BLaER1 treated with 17β-estradiol and CSF1 and Interleukin-3, amounts not matched to agents 10 nM and 100 nM (cell line): ENCODE results near the gene TOX4.
"Not testable (repeated sequence)": the region's sequence is repeated elsewhere in the genome, so short reads cannot be mapped to it uniquely, and the experiment has no call there.

Experiments used
- H3K27ac ChIP-seq, 11 experiments: shearing (Covaris generic); formaldehyde crosslinking; 2 replicates each; pipeline ENCODE4 v1.8.1; 2022
- H3K27me3 ChIP-seq, 11 experiments: shearing (Covaris generic); formaldehyde crosslinking; 2 replicates each; pipeline ENCODE4 v1.8.1; 2022
- H3K36me3 ChIP-seq, 11 experiments: shearing (Covaris generic); formaldehyde crosslinking; 2 replicates each; pipeline ENCODE4 v1.8.1; 2022
- H3K4me1 ChIP-seq, 10 experiments: shearing (Covaris generic); formaldehyde crosslinking; 2 replicates each; pipeline ENCODE4 v1.8.1; 2022
- H3K4me2 ChIP-seq, 11 experiments: shearing (Covaris generic); formaldehyde crosslinking; 2 replicates each; pipeline ENCODE4 v1.8.1; 2022
- H3K4me3 ChIP-seq, 10 experiments: shearing (Covaris generic); formaldehyde crosslinking; 2 replicates each; pipeline ENCODE4 v1.8.1; 2022
- H3K9ac ChIP-seq, 11 experiments: shearing (Covaris generic); formaldehyde crosslinking; 2 replicates each; pipeline ENCODE4 v1.8.1; 2022
- H3K9me3 ChIP-seq, 11 experiments: shearing (Covaris generic); formaldehyde crosslinking; replicated peaks in 1 of 11; 2 replicates each; pipeline ENCODE4 v1.8.1; 2022
- H4K20me1 ChIP-seq, 11 experiments: shearing (Covaris generic); formaldehyde crosslinking; 2 replicates each; pipeline ENCODE4 v1.8.1; 2022
- Cebpa-rat ChIP-seq, 11 experiments: shearing (Covaris generic); IDR thresholded peaks; 2 replicates each; pipeline ENCODE4 v1.8.1; 2022

The TOX4 gene

DNA sequence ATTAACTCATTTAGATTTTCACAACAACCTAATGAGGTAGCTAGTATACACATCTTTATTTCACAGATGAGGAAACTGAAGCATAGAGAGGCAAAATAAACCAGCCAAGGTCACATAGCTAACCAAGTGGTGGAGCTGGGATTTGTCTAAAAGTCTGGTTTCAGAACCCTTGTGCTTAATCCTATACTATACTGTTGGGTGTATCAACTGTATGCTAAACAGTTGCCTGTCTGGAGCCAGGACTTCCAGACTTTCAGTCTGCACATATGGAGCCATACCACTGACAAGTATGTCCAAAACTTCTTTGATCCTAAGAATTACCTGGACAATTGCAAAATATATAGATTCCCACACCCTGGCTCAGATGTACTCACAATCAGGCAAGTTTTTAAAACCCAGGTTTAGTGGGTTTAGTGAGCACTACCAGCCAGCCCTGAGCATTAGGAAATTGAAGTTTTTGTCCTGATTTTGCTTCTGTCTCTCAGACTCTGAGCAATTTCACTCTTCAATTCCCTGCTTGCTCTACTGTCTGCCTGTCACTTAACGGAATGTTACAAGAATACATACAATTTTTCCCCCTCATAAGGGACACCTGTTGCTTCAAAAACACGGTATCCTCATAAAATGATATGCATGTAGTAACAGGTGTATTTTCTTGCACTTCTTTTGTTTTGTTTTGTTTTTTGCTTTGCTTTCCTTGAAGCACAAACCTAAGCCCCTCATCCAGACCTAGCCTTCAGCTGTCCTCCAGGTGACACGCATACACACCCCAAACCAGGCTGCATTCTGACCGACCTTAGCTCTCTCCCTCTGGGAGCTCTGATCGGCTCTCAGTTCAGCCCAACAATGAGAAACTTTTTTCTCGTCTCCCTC lies 58.8 kb downstream of the TOX4 start:
- Histone ChIP-seq H3K27ac (no peak overlapping the region), H3K27me3 (peaks cover 20 to 43% (median 34%) of the 10 kb centered on the region in 11 experiments), H3K4me2 (no peak overlapping the region), H4K20me1 (no peaks in the 10 kb centered on the region), H3K4me3 (no peak overlapping the region), H3K4me1 (peaks cover 0 to 5% (median 0%) of the 10 kb centered on the region in 10 experiments; a peak in 1 of 20 replicates), H3K9ac (no peak overlapping the region), H3K9me3 (no peaks in the 10 kb centered on the region), H3K36me3 (no peaks in the 10 kb centered on the region)
- TF ChIP-seq Cebpa-rat (IDR thresholded peaks at IDR 0.05): no peak

DNA sequence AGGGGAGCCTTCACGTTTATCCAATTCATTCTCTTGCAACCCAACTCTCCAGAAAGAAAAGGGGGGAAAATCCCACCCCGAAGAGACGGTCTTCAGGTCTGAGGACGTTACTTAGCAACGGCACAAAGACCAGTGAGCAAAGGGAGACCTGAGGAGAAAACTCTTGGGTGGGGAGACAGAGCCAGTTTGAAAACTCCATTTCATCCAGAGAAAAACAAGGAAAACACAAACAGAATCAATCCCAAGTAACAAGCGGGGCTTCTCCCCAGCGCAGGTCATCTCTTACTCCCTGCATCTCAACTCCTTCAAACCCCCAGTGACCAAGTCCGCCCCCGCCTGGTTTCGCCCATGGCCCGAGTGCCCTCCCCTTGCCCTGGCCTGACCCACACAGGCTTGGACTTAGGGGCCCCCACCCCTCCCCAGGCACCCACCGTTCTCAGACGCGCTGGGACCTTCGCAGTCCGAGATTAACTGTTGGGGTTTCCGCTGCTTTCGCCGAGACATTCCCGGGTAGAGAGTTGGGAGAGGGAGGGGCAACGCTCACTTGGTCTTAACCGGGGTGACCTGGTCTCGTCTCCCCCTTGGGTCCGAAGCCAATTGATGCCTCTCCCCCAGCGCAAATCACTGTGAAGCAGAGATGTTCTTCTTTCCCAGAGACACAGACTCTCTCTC lies 59.6 kb downstream of the TOX4 start:
- Histone ChIP-seq H4K20me1 (no peaks in the 10 kb centered on the region), H3K4me3 (no peak overlapping the region), H3K27ac (no peak overlapping the region), H3K4me2 (no peak overlapping the region), H3K4me1 (peaks cover 0 to 5% (median 0%) of the 10 kb centered on the region in 10 experiments; a peak in 1 of 20 replicates), H3K9me3 (no peaks in the 10 kb centered on the region), H3K27me3 (peaks cover 20 to 43% (median 34%) of the 10 kb centered on the region in 11 experiments), H3K9ac (no peak overlapping the region), H3K36me3 (no peaks in the 10 kb centered on the region)
- no peak for TF ChIP-seq Cebpa-rat (IDR thresholded peaks at IDR 0.05)

DNA sequence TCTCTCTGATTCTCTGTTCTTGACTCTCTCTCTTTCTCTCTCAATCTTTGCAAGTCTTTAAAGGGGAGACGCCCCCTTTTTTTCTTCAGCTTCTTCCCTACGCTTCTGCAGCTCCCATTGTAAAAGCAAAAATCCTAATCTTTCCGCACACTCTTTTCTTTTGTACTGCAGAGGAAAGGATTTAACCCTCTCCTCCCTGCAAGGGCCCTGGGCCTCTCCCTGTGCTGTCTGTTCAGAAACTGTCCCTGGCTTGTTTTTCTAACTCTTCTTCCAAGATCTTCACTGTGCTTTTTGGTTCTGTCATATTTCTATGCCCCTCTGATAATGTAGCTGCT lies 60.1 kb downstream of the TOX4 start:
- peaks cover 0 to 5% (median 0%) of the 10 kb centered on the region in 10 experiments; a peak in 1 of 20 replicates for H3K4me1 ChIP-seq
- H3K27ac ChIP-seq: no peak overlapping the region
- no peak overlapping the region for H3K4me2 ChIP-seq
- H3K9me3 ChIP-seq: no peaks in the 10 kb centered on the region
- no peaks in the 10 kb centered on the region for H3K36me3 ChIP-seq
- peaks cover 20 to 43% (median 34%) of the 10 kb centered on the region in 11 experiments for H3K27me3 ChIP-seq
- H4K20me1 ChIP-seq: no peaks in the 10 kb centered on the region
- TF ChIP-seq Cebpa-rat (IDR thresholded peaks at IDR 0.05): no peak
- H3K9ac ChIP-seq: no peak overlapping the region
- H3K4me3 ChIP-seq: no peak overlapping the region

DNA sequence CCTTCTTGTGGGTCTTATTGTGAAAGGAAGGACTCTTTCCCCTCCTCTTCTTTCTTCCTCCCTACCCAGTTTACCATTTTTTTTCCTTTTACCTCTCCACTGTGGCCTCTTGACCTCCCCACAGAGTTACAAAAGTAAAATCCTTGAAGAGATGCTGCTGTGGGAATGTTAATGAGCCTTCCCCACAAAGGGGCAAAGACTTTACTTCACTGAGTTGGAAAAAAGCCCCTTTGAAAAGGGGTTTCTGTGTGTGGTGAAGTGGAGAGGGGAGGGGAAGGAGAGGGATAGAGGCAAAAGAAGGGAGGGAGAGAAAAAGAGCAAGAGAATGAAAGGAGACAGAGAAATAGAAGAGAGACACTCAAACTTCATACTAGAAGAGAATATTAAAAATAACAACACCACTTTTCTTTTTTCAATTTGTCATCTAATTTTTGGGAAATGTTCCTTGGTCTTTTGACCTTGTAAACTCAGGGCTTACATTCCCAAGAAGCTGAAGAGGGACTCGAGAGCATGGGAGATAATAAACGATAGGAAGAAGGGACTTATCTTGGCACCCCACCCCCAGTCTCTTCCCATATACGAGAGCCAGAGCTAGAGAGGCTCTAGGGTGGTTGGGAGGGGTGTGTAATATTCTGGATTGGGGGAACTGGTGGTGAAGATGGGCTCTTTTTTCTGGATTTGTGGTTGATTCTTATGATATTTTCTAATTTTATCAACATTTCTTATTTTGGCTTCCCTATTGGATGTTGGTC lies 62.4 kb downstream of the TOX4 start:
- TF ChIP-seq Cebpa-rat (IDR thresholded peaks at IDR 0.05): no peak
- Histone ChIP-seq H3K27me3 (peaks cover 20 to 43% (median 34%) of the 10 kb centered on the region in 11 experiments), H3K4me3 (no peak overlapping the region), H3K27ac (no peak overlapping the region), H4K20me1 (no peaks in the 10 kb centered on the region), H3K36me3 (no peaks in the 10 kb centered on the region), H3K4me2 (no peak overlapping the region), H3K4me1 (peaks cover 0 to 5% (median 0%) of the 10 kb centered on the region in 10 experiments; a peak in 1 of 20 replicates), H3K9ac (no peak overlapping the region), H3K9me3 (no peaks in the 10 kb centered on the region)

DNA sequence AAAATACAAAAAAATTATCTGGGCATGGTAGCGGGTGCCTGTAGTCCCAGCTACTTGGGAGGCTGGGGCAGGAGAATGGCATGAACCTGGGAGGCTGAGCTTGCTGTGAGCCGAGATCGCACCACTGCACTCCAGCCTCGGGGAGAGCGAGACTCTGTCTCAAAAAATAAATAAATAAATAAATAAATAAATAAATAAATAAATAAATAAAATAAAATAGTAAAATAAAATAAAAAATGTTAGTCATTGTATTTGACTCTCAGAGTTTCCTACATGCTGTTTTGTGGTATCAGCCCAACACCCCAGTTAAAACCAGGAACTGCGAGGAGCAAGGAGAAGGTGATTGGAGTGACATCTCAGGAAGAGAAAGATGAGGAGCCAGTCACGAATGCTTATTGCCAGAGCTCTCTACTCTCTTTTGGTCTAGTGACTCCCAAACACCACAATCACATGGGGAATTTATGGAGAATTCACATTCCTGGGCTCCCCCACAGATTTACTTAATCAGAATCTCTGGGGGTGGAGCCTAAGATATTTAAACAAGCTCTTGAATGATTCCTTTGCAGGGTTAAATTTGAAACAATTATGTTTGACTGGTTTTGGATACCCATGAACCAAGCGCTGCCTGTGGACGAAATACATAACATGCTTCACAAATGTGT lies 64.5 kb downstream of the TOX4 start:
- Histone ChIP-seq H4K20me1 (no peaks in the 10 kb centered on the region), H3K4me1 (no peaks in the 10 kb centered on the region; a peak in 1 of 20 replicates), H3K9me3 (no peaks in the 10 kb centered on the region), H3K27ac (no peak overlapping the region), H3K36me3 (no peaks in the 10 kb centered on the region), H3K27me3 (peaks cover 9 to 25% (median 19%) of the 10 kb centered on the region in 11 experiments), H3K4me3 (no peak overlapping the region), H3K4me2 (no peak overlapping the region), H3K9ac (no peak overlapping the region)
- TF ChIP-seq Cebpa-rat (IDR thresholded peaks at IDR 0.05): no peak

DNA sequence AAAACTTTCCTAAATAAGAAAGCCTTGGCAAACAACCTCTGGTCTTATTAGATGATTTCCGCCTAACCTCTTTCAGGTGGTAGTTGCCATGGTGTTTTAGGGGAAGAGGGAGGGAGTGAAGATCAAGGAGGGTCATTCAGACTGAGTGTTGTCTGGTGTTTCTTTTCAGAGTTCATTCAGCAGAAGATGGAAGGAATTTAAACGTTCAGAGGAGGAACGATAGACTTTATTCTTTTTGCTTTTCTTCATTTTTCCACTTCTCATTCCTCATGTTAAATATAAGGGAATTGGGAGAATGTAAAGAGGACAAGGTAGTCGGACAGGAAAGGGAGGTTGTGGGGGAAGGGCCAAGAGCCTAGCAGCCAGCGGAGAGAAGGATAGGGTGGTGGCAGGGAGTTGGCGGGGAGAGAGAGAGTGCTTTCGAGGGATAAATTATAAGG lies 66.5 kb downstream of the TOX4 start:
- H3K4me2 ChIP-seq: no peak overlapping the region
- H3K4me1 ChIP-seq: no peaks in the 10 kb centered on the region; a peak in 1 of 20 replicates
- H3K27ac ChIP-seq: no peak overlapping the region
- TF ChIP-seq Cebpa-rat (IDR thresholded peaks at IDR 0.05): no peak
- no peaks in the 10 kb centered on the region for H4K20me1 ChIP-seq
- no peak overlapping the region for H3K9ac ChIP-seq
- H3K36me3 ChIP-seq: no peaks in the 10 kb centered on the region
- peaks cover 0 to 6% (median under 1%) of the 10 kb centered on the region in 11 experiments; a peak in 2 of 22 replicates for H3K27me3 ChIP-seq
- H3K4me3 ChIP-seq: no peak overlapping the region
- no peaks in the 10 kb centered on the region for H3K9me3 ChIP-seq

DNA sequence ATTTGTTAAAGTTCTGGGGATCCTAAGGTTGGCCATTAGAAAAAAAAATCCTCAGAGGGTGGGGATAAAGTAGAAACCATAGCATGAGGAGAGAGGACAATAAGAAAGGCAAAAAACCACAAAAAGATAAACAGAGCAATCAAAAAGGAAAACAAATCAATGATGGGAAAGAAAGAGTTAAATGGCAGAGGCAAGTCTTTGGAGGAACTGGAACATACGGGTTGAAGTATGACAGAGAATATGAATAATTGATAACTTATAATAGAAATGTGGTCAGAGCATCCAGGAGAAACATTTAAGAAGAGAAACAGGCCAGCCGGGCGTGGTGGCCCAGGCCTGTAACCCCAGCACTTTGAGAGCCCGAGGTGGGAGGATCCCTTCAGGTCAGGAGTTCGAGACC lies 67.0 kb downstream of the TOX4 start:
- H3K36me3 ChIP-seq: no peaks in the 10 kb centered on the region
- 0 out of 22 replicates have a peak, but pooled peaks cover 0 to 3% (median 0%) of the 10 kb centered on the region in 11 experiments for H3K27me3 ChIP-seq
- H4K20me1 ChIP-seq: no peaks in the 10 kb centered on the region
- no peaks in the 10 kb centered on the region; a peak in 1 of 20 replicates for H3K4me1 ChIP-seq
- H3K4me2 ChIP-seq: no peak overlapping the region
- no peak overlapping the region for H3K27ac ChIP-seq
- no peaks in the 10 kb centered on the region for H3K9me3 ChIP-seq
- no peak overlapping the region for H3K9ac ChIP-seq
- H3K4me3 ChIP-seq: no peak overlapping the region
- no peak for TF ChIP-seq Cebpa-rat (IDR thresholded peaks at IDR 0.05)

DNA sequence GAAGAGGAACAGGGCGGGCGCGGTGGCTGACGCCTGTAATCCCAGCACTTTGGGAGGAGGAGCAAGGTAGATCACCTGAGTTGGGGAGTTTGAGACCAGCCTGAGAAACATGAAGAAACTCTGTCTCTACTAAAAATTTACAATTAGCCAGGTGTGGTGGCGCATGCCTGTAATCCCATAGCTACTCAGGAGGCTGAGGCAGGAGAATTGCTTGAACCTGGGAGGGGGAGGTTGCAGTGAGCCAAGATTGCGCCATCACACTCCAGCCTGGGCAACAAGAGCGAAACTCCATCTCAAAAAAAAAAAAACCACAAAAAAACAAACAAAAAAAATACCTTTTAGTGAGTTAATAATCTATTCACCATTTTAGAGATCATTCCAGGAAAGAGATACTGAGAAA lies 67.6 kb downstream of the TOX4 start:
- not testable (repeated sequence) for H3K4me2 ChIP-seq, H3K9ac ChIP-seq, H4K20me1 ChIP-seq, H3K9me3 ChIP-seq, H3K27me3 ChIP-seq, H3K4me3 ChIP-seq, H3K4me1 ChIP-seq, H3K36me3 ChIP-seq, H3K27ac ChIP-seq
- peak in 2 of 11 experiments; percentile 12 to 30; a peak in 1 of 22 replicates for TF ChIP-seq Cebpa-rat (IDR thresholded peaks at IDR 0.05)
